Vagina (tissue), 2 donors: ENCODE results near the gene POGK. TPM values are rescaled to one million over a fixed set of nuclear protein-coding genes. Genes with fewer than 3 reads are reported as not detected.

ENCODE experiments used
- DNase-seq, 2 donors: peaks; one replicate each; pipeline ENCODE4 v3.0.0-alpha.2; 2017; ENCODE audit errors: extremely low spot score in 2 of 2
- H3K27ac ChIP-seq: fragments of 200-600 bp; sonication (generic); one replicate; pipeline ENCODE4 v1.5.1; 2019
- H3K27me3 ChIP-seq: fragments of 200-600 bp; sonication (generic); one replicate; pipeline ENCODE4 v1.5.1; 2019
- H3K36me3 ChIP-seq, 2 donors: fragments of 200-600 bp; sonication (generic); one replicate each; pipeline ENCODE4 v1.5.1; 2017 to 2019
- H3K4me1 ChIP-seq: fragments of 200-600 bp; sonication (generic); one replicate; pipeline ENCODE4 v1.5.1; 2019
- H3K4me3 ChIP-seq, 2 donors: fragments of 200-600 bp; sonication (generic); 1 replicate in 1 of 2; 2 replicates in 1 of 2; pipeline ENCODE4 v1.5.1; 2016 to 2019
- H3K9me3 ChIP-seq: fragments of 200-600 bp; sonication (generic); one replicate; pipeline ENCODE4 v1.5.1; 2019
- POLR2A ChIP-seq, 2 donors: fragments of 450-650 bp; IDR thresholded peaks; one replicate each; pipeline ENCODE4 v1.6.1; 2017; ENCODE audit warnings: antibody characterized with exemption in 2 of 2, mild to moderate bottlenecking in 2 of 2, moderate library complexity in 2 of 2
- POLR2AphosphoS5 ChIP-seq, 2 donors: sonication (generic); formaldehyde crosslinking; IDR thresholded peaks; one replicate each; pipeline ENCODE4 v1.9.0; 2017; ENCODE audit warnings: antibody characterized with exemption in 2 of 2, mild to moderate bottlenecking in 2 of 2, low read depth in 1 of 2; ENCODE audit not compliant: insufficient read depth in 1 of 2
- intact Hi-C: fragments of 100-400 bp; cut with DNase I; formaldehyde crosslinking; loops from one replicate; pipeline ENCODE4 v1.15.1; 2023
- total RNA-seq: library from RNA; depleted of rRNA; stranded (reverse); fragments of >200 nt; gene quantifications from one replicate; pipeline ENCODE4 v1.2.3, GENCODE V29; 2016
- TF ChIP-seq, protein P1 (sequence below), 3 experiments: fragments of 450-650 bp in 2 of 3; fragments of 200-600 bp in 1 of 3; sonication (generic) in 1 of 3; IDR thresholded peaks; one replicate each; pipeline ENCODE4 v1.5.1; 2017 to 2019; ENCODE audit warnings: antibody characterized with exemption in 3 of 3, mild to moderate bottlenecking in 2 of 3, moderate library complexity in 2 of 3

Gene POGK
- total RNA-seq, 1 donor from 2014 or later = 26.3 TPM

DNA sequence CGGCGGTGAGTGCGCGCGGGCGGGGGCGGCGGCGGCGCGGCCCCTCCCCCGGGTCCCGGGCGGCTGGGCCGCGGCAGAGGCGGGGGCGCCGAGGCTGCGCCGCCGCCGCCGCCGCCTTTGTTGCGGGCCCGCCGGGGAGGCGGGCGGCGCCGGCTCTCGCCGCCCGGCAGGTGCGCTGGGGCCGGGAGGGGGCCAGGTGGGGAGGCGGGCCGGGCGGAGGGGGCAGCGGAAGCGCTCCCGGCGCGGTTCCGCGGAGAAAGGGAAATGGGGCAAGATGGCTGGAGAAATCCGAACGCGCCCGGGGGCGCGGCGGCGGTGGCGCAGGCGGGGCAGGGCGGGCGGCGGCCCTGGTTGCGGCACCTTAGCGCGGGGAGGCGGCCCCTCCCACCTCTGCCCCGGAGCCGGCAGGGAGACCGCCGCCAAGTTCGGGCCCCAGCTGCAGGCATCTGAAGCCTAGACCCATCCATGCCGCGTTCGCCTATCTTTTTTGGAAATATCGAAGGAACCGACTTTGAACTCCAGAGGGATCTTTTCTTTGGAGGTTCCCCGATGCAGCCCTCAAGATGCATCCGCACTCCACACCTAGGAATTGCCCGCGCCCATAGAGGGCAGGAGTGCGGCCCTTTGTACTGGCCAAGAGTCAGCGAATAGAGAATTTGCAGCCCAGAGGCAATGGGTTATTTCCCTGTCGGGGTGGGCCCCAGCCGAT, 479 bp downstream of the POGK start:
- H3K9me3 ChIP-seq = no peaks in the 10 kb centered on the region
- H3K27ac ChIP-seq = peak overlapping the region; percentile 77
- no peak for TF ChIP-seq POLR2A (IDR thresholded peaks at IDR 0.05)
- TF ChIP-seq POLR2AphosphoS5 (IDR thresholded peaks at IDR 0.05; ENCODE audit: insufficient read depth in 1 of 2, low read depth in 1 of 2) = no peak
- TF ChIP-seq, protein P1, sequence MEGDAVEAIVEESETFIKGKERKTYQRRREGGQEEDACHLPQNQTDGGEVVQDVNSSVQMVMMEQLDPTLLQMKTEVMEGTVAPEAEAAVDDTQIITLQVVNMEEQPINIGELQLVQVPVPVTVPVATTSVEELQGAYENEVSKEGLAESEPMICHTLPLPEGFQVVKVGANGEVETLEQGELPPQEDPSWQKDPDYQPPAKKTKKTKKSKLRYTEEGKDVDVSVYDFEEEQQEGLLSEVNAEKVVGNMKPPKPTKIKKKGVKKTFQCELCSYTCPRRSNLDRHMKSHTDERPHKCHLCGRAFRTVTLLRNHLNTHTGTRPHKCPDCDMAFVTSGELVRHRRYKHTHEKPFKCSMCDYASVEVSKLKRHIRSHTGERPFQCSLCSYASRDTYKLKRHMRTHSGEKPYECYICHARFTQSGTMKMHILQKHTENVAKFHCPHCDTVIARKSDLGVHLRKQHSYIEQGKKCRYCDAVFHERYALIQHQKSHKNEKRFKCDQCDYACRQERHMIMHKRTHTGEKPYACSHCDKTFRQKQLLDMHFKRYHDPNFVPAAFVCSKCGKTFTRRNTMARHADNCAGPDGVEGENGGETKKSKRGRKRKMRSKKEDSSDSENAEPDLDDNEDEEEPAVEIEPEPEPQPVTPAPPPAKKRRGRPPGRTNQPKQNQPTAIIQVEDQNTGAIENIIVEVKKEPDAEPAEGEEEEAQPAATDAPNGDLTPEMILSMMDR (IDR thresholded peaks at IDR 0.05) = no peak
- intact Hi-C loops = loop anchor here (5.0 kb wide), 1 partner anchor 38 kb away; the partner anchor contains the start of gene TADA1
- peaks cover 56% of the 10 kb centered on the region for H3K4me1 ChIP-seq
- H3K27me3 ChIP-seq = no peaks in the 10 kb centered on the region
- H3K36me3 ChIP-seq = peaks cover 0 to 34% of the 10 kb centered on the region in 2 donors
- H3K4me3 ChIP-seq = peak overlapping the region; percentile 55 to 65
- DNase-seq = no peak

DNA sequence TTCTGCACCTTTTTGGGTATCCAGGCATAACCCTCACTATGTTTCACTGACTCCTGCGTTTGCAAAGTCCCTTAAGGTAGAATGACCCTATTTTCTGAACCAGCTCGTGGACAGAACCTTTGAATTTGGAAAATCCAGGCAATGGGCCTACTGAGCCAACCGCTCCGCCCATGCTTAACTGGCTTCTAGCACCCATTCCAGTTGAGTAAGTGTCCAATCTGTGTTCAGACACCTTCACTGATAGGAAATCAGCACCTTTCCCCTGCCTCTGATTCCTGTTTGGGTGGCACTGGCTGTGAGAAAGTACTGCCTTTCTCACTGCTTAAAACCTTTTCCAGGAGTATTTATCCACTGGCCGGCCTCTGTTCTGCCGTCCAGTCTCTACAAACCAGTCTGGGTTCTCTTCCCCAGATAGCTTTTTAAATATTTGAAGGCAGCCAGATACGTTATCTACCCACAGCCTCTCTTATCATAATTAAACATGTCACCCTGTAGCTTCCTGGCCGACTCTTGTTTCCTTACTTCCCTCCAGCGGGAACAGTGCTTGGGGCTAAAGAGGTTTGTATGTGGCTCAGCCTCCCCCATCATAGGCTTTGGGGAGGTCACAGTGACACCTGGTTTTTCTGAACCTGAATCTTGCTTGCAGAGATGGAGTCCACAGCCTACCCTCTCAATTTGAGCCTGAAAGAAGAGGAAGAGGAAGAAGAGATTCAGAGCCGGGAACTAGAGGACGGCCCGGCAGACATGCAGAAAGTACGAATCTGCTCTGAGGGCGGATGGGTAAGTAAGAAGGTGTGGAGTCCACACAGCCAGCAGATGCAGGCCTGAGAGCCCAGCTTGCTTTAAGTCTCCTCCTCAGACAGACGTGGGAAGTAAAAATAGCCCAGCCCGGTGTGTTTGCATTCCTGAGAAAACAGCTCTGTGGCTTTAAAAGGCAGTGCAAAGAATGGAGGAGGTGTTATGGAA, 1.3 kb downstream of the POGK start:
- H3K4me3 ChIP-seq = peak overlapping the region; percentile 55 to 65
- peak overlapping the region; percentile 77 for H3K27ac ChIP-seq
- no peak for TF ChIP-seq POLR2A (IDR thresholded peaks at IDR 0.05)
- no peak for TF ChIP-seq POLR2AphosphoS5 (IDR thresholded peaks at IDR 0.05; ENCODE audit: insufficient read depth in 1 of 2, low read depth in 1 of 2)
- TF ChIP-seq, protein P1 (IDR thresholded peaks at IDR 0.05) = no peak
- no peaks in the 10 kb centered on the region for H3K9me3 ChIP-seq
- H3K27me3 ChIP-seq = no peaks in the 10 kb centered on the region
- DNase-seq = no peak
- peaks cover 65% of the 10 kb centered on the region for H3K4me1 ChIP-seq
- peaks cover 0 to 39% of the 10 kb centered on the region in 2 donors for H3K36me3 ChIP-seq
- intact Hi-C loops = loop anchor here (5.0 kb wide), 1 partner anchor 37 kb away; the partner anchor contains the start of gene TADA1

DNA sequence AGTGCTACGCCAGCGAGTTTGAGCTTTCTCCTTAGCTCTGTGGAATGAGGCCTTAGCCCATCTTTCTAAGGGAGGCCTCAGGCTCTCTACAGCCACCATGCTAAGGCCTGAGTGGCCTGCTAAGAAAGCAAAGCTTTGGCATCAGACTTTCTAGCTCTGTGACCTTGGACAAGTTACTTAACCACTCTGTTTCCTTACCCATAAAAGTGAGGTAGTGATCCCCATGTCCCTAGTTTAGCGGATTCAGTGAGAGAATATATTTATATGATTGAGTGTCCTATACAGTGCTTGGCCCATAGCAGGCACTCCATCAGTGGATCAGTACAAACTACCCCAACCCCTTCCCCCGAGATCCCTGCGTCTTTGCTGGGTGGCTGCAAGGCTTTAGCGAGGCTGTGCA, 4.0 kb downstream of the POGK start:
- H3K27ac ChIP-seq = peak overlapping the region; percentile 60
- no peak overlapping the region for H3K4me3 ChIP-seq
- H3K9me3 ChIP-seq = no peaks in the 10 kb centered on the region
- DNase-seq = no peak
- H3K27me3 ChIP-seq = no peaks in the 10 kb centered on the region
- intact Hi-C loops = loop anchor here (5.0 kb wide), 1 partner anchor 34 kb away; the partner anchor contains the start of gene TADA1
- TF ChIP-seq POLR2A (IDR thresholded peaks at IDR 0.05) (no peak), POLR2AphosphoS5 (IDR thresholded peaks at IDR 0.05; ENCODE audit: insufficient read depth in 1 of 2, low read depth in 1 of 2) (no peak)
- TF ChIP-seq, protein P1 (IDR thresholded peaks at IDR 0.05) = no peak
- H3K36me3 ChIP-seq = peaks cover 0 to 65% of the 10 kb centered on the region in 2 donors
- peaks cover 63% of the 10 kb centered on the region for H3K4me1 ChIP-seq

DNA sequence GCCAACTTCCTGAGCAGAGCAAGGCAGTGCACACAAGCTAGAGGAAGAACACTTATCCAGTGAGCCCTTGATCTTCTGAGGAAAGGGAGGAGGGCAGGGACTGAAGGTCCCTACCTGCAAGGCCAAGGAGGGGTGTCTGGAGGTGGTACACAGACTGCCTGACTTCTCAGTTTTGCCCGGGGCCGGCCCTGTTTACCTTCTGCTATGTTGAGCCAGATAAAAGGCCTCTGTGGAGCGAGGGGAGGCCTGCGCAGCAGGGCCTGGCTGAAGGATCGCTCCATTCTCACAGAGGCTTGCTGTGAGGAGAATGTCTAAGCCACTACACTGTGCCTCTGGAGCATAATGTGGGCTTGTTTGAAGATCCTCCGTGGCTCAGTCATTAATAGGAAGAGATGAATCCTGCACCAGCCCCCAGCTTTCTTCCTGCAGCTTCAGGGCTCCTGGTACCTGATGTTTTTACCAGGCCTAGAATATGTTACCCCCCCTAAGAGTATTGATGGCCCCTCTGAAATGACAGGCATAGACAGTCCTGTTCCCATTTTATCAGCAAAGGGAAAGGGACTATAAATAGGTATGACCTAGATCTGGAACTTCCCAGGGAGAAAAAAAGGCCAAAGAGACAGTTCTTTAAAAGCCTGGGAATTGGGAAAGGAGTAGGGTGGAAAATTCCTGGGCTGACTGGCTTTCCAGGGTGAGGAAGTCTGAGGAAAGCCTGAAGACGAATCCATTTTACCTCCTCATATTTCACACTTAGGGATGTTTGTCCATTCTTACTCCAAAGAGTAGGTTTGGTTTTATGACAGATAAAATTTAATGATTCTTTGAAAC, 4.7 kb downstream of the POGK start:
- H3K4me1 ChIP-seq = peaks cover 59% of the 10 kb centered on the region

More for the DNA sequence above, 4.7 kb downstream of the POGK start:
- Histone ChIP-seq H3K9me3 (no peaks in the 10 kb centered on the region), H3K27me3 (no peaks in the 10 kb centered on the region), H3K4me3 (no peak overlapping the region), H3K27ac (peak overlapping the region; percentile 60), H3K36me3 (peaks cover 0 to 71% of the 10 kb centered on the region in 2 donors)
- DNase-seq = no peak
- intact Hi-C loops = loop anchor here (5.0 kb wide), 1 partner anchor 33 kb away; the partner anchor contains the start of gene TADA1
- TF ChIP-seq POLR2A (IDR thresholded peaks at IDR 0.05) = no peak
- TF ChIP-seq, protein P1 (IDR thresholded peaks at IDR 0.05) = no peak
- no peak for TF ChIP-seq POLR2AphosphoS5 (IDR thresholded peaks at IDR 0.05; ENCODE audit: insufficient read depth in 1 of 2, low read depth in 1 of 2)
